Parathyroid adenoma (tissue), 2 donors: ENCODE measurements around the gene COMT.
A peak's percentile ranks its signal among the peaks of the same experiment; 100 is the strongest.
"Not testable (repeated sequence)": the region's sequence is repeated elsewhere in the genome, so short reads cannot be mapped to it uniquely, and the experiment has no call there.

Source experiments
- H2AFZ ChIP-seq: fragments of 300-600 bp; sonication (generic); one replicate; pipeline ENCODE4 v1.7.0; 2017; ENCODE audit warnings: antibody characterized with exemption, mild to moderate bottlenecking
- H3K27ac ChIP-seq: fragments of 300-600 bp; sonication (generic); one replicate; pipeline ENCODE4 v1.7.0; 2017
- H3K27me3 ChIP-seq: fragments of 300-600 bp; sonication (generic); one replicate; pipeline ENCODE4 v1.7.0; 2017; ENCODE audit warnings: low read length; ENCODE audit not compliant: control insufficient read depth, insufficient read depth
- H3K36me3 ChIP-seq: fragments of 300-600 bp; sonication (generic); one replicate; pipeline ENCODE4 v1.7.0; 2017; ENCODE audit warnings: low read length; ENCODE audit not compliant: control insufficient read depth, insufficient read depth
- H3K4me1 ChIP-seq: fragments of 300-600 bp; sonication (generic); one replicate; pipeline ENCODE4 v1.7.0; 2017; ENCODE audit warnings: control low read depth
- H3K4me2 ChIP-seq: fragments of 300-600 bp; sonication (generic); one replicate; pipeline ENCODE4 v1.7.0; 2017; ENCODE audit warnings: low read length
- H3K4me3 ChIP-seq: fragments of 300-600 bp; sonication (generic); one replicate; pipeline ENCODE4 v1.7.0; 2017; ENCODE audit warnings: low read depth, low read length
- H3K79me2 ChIP-seq: fragments of 300-600 bp; sonication (generic); one replicate; pipeline ENCODE4 v1.7.0; 2017; ENCODE audit warnings: control low read depth
- H3K9ac ChIP-seq: fragments of 300-600 bp; sonication (generic); one replicate; pipeline ENCODE4 v1.7.0; 2017; ENCODE audit warnings: mild to moderate bottlenecking
- H3K9me3 ChIP-seq: fragments of 300-600 bp; sonication (generic); one replicate; pipeline ENCODE4 v1.7.0; 2017; ENCODE audit warnings: low read length; ENCODE audit not compliant: control insufficient read depth
- TF ChIP-seq, protein P1 (sequence below): fragments of 300-600 bp; sonication (generic); IDR thresholded peaks from one replicate; pipeline ENCODE4 v1.7.0; 2017; ENCODE audit warnings: antibody characterized with exemption, mild to moderate bottlenecking
- donor health status: primary hyperparathyroidism.

COMT gene

DNA sequence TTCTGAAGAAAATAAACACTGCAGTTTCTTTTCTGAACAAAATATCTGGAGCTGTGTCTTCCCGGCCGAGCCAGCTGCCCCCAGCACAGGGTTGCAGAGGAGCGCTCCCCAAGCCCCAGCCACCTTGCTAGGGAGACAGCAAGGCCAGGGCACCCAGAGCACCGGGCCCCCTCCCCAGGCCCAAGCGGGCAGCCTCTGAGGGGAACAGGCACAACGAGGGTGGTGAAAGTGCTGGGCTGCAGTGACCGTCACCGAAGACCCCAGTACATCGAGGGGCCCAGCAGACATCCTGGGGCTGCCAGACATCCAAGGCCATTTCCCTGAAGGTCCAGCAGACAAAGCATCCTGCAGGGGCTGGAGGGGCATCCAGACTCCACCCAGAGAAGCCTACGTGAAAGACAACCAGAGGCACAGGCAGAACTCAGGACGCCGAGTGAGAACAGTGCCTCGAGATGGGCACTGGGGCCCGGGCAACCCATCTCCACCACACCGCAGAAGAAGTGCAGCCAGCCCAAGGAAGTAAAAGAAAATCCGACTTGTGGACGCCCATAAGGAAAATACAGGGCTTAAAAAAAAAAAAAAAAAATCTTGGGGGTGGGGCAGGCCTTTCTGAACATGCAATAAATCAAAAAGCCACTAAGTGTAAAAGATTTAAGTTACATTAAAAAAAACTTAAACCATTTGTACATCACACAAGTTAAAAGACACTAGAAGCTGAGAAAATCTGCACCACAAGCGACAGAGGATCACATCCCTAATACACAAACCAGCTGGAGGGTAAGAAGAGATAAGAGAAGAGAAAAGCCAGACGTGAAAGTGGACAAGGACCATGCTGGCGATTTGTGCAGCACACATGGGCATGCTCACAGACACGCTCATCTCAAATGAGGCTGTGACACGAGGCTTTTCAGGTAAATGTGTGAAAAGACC, 36.0 kb upstream of the COMT start:
- TF ChIP-seq, protein P1, sequence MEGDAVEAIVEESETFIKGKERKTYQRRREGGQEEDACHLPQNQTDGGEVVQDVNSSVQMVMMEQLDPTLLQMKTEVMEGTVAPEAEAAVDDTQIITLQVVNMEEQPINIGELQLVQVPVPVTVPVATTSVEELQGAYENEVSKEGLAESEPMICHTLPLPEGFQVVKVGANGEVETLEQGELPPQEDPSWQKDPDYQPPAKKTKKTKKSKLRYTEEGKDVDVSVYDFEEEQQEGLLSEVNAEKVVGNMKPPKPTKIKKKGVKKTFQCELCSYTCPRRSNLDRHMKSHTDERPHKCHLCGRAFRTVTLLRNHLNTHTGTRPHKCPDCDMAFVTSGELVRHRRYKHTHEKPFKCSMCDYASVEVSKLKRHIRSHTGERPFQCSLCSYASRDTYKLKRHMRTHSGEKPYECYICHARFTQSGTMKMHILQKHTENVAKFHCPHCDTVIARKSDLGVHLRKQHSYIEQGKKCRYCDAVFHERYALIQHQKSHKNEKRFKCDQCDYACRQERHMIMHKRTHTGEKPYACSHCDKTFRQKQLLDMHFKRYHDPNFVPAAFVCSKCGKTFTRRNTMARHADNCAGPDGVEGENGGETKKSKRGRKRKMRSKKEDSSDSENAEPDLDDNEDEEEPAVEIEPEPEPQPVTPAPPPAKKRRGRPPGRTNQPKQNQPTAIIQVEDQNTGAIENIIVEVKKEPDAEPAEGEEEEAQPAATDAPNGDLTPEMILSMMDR: no peak
- Histone ChIP-seq H3K79me2 (no peaks in the 10 kb centered on the region), H2AFZ (no peak overlapping the region), H3K27me3 (no peaks in the 10 kb centered on the region), H3K9me3 (no peaks in the 10 kb centered on the region), H3K4me3 (no peak overlapping the region), H3K9ac (no peak overlapping the region), H3K36me3 (no peaks in the 10 kb centered on the region), H3K27ac (no peak overlapping the region), H3K4me1 (no peaks in the 10 kb centered on the region), H3K4me2 (no peak overlapping the region)

DNA sequence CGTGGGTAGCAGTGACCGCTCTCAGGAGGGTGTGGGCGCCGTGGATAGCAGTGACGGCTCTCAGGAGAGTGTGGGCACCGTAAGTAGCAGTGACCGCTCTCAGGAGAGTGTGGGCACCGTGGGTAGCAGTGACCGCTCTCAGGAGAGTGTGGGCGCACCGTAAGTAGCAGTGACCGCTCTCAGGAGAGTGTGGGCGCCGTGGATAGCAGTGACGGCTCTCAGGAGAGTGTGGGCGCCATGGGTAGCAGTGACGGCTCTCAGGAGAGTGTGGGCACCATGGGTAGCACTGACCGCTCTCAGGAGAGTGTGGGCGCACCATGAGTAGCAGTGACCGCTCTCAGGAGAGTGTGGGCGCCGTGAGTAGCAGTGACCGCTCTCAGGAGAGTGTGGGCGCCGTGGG, 34.7 kb upstream of the COMT start:
- not testable (repeated sequence) for H3K36me3 ChIP-seq

DNA sequence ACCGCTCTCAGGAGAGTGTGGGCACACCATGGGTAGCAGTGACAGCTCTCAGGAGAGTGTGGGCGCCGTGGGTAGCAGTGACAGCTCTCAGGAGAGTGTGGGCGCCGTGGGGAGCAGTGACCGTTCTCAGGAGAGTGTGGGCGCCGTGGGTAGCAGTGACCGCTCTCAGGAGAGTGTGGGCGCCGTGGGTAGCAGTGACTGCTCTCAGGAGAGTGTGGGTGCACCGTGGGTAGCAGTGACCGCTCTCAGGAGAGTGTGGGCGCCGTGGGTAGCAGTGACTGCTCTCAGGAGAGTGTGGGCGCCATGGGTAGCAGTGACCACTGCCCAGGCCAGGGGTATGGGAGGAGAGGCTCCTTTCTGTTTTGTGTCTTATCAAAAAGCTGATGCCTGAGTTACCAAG, 33.7 kb upstream of the COMT start:
- H3K4me3 ChIP-seq, H3K36me3 ChIP-seq, H3K9me3 ChIP-seq, H3K4me2 ChIP-seq, H3K27ac ChIP-seq, H3K79me2 ChIP-seq, H3K27me3 ChIP-seq, H2AFZ ChIP-seq, H3K4me1 ChIP-seq, H3K9ac ChIP-seq: not testable (repeated sequence)

More for the DNA sequence above, 34.7 kb upstream of the COMT start:
- not testable (repeated sequence) for H3K4me2 ChIP-seq, H3K4me1 ChIP-seq, H3K27ac ChIP-seq, H3K4me3 ChIP-seq, H3K9me3 ChIP-seq, H3K79me2 ChIP-seq, H3K27me3 ChIP-seq, H3K9ac ChIP-seq, H2AFZ ChIP-seq

DNA sequence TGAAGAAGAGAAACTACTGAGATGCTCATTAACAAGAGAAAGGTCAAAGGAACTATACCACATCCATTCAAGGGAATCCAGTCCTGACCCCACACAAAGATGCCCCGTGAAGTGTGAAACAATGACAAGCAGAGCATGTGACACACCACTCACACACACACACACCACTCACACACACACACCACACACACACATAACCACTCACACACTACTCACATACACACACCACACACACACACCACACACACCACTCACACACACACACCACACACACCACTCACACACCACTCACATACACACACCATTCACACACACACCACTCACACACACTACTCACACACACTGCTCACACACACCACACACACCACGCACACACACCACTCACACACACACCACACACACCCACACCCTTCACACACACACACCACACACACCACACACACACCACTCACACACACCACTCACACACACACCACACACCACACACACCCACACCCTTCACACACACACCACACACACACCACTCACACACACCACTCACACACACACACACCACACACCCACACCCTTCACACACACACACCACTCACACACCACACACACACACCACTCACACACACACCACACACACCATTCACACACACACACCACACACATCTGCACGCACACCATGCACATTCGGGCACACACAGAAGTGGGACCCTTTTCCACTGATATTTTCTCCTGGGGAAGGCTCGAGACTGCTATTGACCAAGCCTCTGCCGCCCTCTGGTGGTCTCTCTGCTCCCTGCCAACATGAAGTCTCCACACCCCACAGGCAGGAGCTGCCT, 32.0 kb upstream of the COMT start:
- Histone ChIP-seq H3K4me1 (no peaks in the 10 kb centered on the region), H3K9me3 (no peaks in the 10 kb centered on the region), H3K9ac (no peak overlapping the region), H3K4me2 (no peak overlapping the region), H3K36me3 (no peaks in the 10 kb centered on the region), H2AFZ (no peak overlapping the region), H3K27me3 (no peaks in the 10 kb centered on the region), H3K4me3 (no peak overlapping the region), H3K79me2 (no peaks in the 10 kb centered on the region), H3K27ac (no peak overlapping the region)
- TF ChIP-seq, protein P1: peak; percentile 79

DNA sequence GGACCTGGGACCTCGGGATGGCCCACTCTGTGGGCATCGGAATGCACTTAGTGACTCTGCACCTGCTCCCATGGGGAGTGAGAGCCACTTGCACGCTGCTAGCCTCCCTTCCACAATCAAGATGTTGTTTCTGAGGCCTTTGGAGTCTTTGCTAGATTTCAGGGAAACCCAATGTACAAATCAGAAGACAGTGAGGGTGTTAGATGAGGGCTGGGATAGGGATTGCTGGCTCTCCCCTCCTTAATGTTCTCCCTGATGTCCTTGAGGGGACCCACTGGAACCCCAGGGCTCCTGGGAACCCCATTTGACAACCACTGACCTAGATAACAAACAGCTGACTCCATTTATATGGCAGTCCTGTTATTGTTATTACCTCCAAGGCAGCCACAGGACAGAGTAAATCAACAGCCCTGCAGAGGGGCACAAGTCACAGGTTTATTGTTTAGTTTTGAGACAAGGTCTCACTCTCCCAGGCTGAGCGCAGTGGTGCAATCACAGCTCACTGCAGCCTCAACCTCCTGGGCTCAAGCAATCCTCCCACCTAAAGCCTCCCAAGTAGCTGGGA, 31.3 kb upstream of the COMT start:
- Histone ChIP-seq H3K4me3 (no peak overlapping the region), H3K9me3 (no peaks in the 10 kb centered on the region), H3K27ac (no peak overlapping the region), H3K79me2 (no peaks in the 10 kb centered on the region), H3K4me2 (no peak overlapping the region), H3K4me1 (no peaks in the 10 kb centered on the region), H3K27me3 (no peaks in the 10 kb centered on the region), H3K9ac (no peak overlapping the region), H3K36me3 (no peaks in the 10 kb centered on the region), H2AFZ (no peak overlapping the region)
- TF ChIP-seq, protein P1: no peak
